ENCODE results near the gene POFUT2. TPM values are rescaled to one million over a fixed set of nuclear protein-coding genes. Genes with fewer than 3 reads are reported as not detected.

The POFUT2 gene
- total RNA-seq, 1 experiment from 2014 or later, result 25.1 TPM

- Histone ChIP-seq H3K36me3 (ENCODE audit: insufficient read depth, low read length, poor library complexity, severe bottlenecking) (peaks cover 19% of the 10 kb centered on the region), H3K4me3 (ENCODE audit: low read depth, low read length, poor library complexity, severe bottlenecking) (no peak overlapping the region), H3K9me3 (ENCODE audit: low read depth, low read length, poor library complexity, severe bottlenecking) (no peaks in the 10 kb centered on the region), H3K27me3 (replicated peaks; ENCODE audit: insufficient read depth, low read depth, low read length, poor library complexity) (no peaks in the 10 kb centered on the region), H3K4me1 (ENCODE audit: insufficient read depth, low read length, poor library complexity, severe bottlenecking) (no peaks in the 10 kb centered on the region), H3K27ac (ENCODE audit: low read depth, low read length, poor library complexity, severe bottlenecking) (no peak overlapping the region)
- POLR2A ChIA-PET (ENCODE audit: low non-redundant PET), result no interaction called here
- DNase-seq (ENCODE audit: low spot score), result no peak
- CTCF ChIA-PET, result no interaction called here
- intact Hi-C loops (cut with micrococcal nuclease; ENCODE audit: unreplicated experiment), result no loop called here
- BruUV-seq (replicated peaks), result no TSS peak
- TF ChIP-seq CTCF (conservative IDR thresholded peaks at IDR 0.05; ENCODE audit: low read depth, low read length) (no peak), EZH2 (IDR thresholded peaks at IDR 0.05; ENCODE audit: borderline replicate concordance, low read depth, low read length, poor library complexity, severe bottlenecking) (no peak)
Measured at GRCh38 chr21:45265721-45266517, 21.8 kb downstream of the POFUT2 start.

GRCh38 chr21:45264912-45265515 is 22.7 kb downstream of the POFUT2 start:
- H3K36me3 ChIP-seq (ENCODE audit: insufficient read depth, low read length, poor library complexity, severe bottlenecking), result peaks cover 14% of the 10 kb centered on the region
- no peak overlapping the region for H3K4me3 ChIP-seq (ENCODE audit: low read depth, low read length, poor library complexity, severe bottlenecking)
- no peaks in the 10 kb centered on the region for H3K27me3 ChIP-seq (replicated peaks; ENCODE audit: insufficient read depth, low read depth, low read length, poor library complexity)
- no peaks in the 10 kb centered on the region for H3K9me3 ChIP-seq (ENCODE audit: low read depth, low read length, poor library complexity, severe bottlenecking)
- POLR2A ChIA-PET (ENCODE audit: low non-redundant PET), result no interaction called here
- H3K4me1 ChIP-seq (ENCODE audit: insufficient read depth, low read length, poor library complexity, severe bottlenecking), result no peaks in the 10 kb centered on the region
- intact Hi-C loops (cut with micrococcal nuclease; ENCODE audit: unreplicated experiment), result no loop called here
- H3K27ac ChIP-seq (ENCODE audit: low read depth, low read length, poor library complexity, severe bottlenecking), result no peak overlapping the region
- TF ChIP-seq EZH2 (IDR thresholded peaks at IDR 0.05; ENCODE audit: borderline replicate concordance, low read depth, low read length, poor library complexity, severe bottlenecking), result no peak
- TF ChIP-seq CTCF (conservative IDR thresholded peaks at IDR 0.05; ENCODE audit: low read depth, low read length), result no peak
- DNase-seq (ENCODE audit: low spot score), result no peak
- BruUV-seq (replicated peaks), result no TSS peak
- CTCF ChIA-PET, result no interaction called here

GRCh38 chr21:45264146-45264911 is 23.4 kb downstream of the POFUT2 start:
- Histone ChIP-seq H3K36me3 (ENCODE audit: insufficient read depth, low read length, poor library complexity, severe bottlenecking) (peaks cover 10% of the 10 kb centered on the region), H3K27me3 (replicated peaks; ENCODE audit: insufficient read depth, low read depth, low read length, poor library complexity) (no peaks in the 10 kb centered on the region), H3K9me3 (ENCODE audit: low read depth, low read length, poor library complexity, severe bottlenecking) (no peaks in the 10 kb centered on the region), H3K27ac (ENCODE audit: low read depth, low read length, poor library complexity, severe bottlenecking) (no peak overlapping the region), H3K4me1 (ENCODE audit: insufficient read depth, low read length, poor library complexity, severe bottlenecking) (no peaks in the 10 kb centered on the region), H3K4me3 (ENCODE audit: low read depth, low read length, poor library complexity, severe bottlenecking) (no peak overlapping the region)
- POLR2A ChIA-PET (ENCODE audit: low non-redundant PET), result no interaction called here
- CTCF ChIA-PET, result no interaction called here
- DNase-seq (ENCODE audit: low spot score), result no peak
- intact Hi-C loops (cut with micrococcal nuclease; ENCODE audit: unreplicated experiment), result no loop called here
- TSS peak; percentile 51 for BruUV-seq (replicated peaks)
- TF ChIP-seq CTCF (conservative IDR thresholded peaks at IDR 0.05; ENCODE audit: low read depth, low read length) (no peak), EZH2 (IDR thresholded peaks at IDR 0.05; ENCODE audit: borderline replicate concordance, low read depth, low read length, poor library complexity, severe bottlenecking) (no peak)
